SU-DHL-6 (cell line): ENCODE data around the gene SLC35F1.
"Not testable (repeated sequence)": the region's sequence is repeated elsewhere in the genome, so short reads cannot be mapped to it uniquely, and the experiment has no call there.

Experiments
- EZH2phosphoT487 ChIP-seq: fragments of 200-600 bp; sonication (generic), shearing (Covaris generic); conservative IDR thresholded peaks from 2 replicates; pipeline ENCODE4 v1.6.1; 2018; ENCODE audit warnings: mild to moderate bottlenecking, antibody characterized with exemption, low read length, moderate library complexity, mixed read lengths
- TF ChIP-seq, protein P1 (sequence below): fragments of 200-600 bp; sonication (generic); IDR thresholded peaks from one replicate; pipeline ENCODE4 v1.5.1; 2017; ENCODE audit warnings: antibody characterized with exemption, mild to moderate bottlenecking, low read length, moderate library complexity; ENCODE audit not compliant: insufficient read depth, poor library complexity, severe bottlenecking

DNA sequence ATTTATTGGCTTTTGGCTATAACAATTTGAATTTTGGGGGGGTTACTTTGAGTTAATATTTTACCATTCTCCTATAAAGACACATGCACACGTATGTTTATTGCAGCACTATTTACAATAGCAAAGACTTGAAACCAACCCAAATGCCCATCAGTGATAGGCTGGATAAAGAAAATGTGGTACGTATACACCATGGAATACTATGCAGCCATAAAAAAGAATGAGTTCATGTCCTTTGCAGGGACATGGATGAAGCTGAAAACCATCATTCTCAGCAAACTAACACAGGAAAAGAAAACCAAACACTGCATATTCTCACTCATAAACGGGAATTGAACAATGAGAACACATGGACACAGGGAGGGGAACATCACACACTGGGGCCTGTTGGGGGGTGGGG, 130.4 kb downstream of the SLC35F1 start:
- TF ChIP-seq, protein P1, sequence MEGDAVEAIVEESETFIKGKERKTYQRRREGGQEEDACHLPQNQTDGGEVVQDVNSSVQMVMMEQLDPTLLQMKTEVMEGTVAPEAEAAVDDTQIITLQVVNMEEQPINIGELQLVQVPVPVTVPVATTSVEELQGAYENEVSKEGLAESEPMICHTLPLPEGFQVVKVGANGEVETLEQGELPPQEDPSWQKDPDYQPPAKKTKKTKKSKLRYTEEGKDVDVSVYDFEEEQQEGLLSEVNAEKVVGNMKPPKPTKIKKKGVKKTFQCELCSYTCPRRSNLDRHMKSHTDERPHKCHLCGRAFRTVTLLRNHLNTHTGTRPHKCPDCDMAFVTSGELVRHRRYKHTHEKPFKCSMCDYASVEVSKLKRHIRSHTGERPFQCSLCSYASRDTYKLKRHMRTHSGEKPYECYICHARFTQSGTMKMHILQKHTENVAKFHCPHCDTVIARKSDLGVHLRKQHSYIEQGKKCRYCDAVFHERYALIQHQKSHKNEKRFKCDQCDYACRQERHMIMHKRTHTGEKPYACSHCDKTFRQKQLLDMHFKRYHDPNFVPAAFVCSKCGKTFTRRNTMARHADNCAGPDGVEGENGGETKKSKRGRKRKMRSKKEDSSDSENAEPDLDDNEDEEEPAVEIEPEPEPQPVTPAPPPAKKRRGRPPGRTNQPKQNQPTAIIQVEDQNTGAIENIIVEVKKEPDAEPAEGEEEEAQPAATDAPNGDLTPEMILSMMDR: not testable (repeated sequence)
- not testable (repeated sequence) for TF ChIP-seq EZH2phosphoT487
